ENCODE results near the gene MPP3.

GRCh38 chr17:43823350-43824084 lies 9.4 kb downstream of the MPP3 start:
- TF ChIP-seq, protein P1, sequence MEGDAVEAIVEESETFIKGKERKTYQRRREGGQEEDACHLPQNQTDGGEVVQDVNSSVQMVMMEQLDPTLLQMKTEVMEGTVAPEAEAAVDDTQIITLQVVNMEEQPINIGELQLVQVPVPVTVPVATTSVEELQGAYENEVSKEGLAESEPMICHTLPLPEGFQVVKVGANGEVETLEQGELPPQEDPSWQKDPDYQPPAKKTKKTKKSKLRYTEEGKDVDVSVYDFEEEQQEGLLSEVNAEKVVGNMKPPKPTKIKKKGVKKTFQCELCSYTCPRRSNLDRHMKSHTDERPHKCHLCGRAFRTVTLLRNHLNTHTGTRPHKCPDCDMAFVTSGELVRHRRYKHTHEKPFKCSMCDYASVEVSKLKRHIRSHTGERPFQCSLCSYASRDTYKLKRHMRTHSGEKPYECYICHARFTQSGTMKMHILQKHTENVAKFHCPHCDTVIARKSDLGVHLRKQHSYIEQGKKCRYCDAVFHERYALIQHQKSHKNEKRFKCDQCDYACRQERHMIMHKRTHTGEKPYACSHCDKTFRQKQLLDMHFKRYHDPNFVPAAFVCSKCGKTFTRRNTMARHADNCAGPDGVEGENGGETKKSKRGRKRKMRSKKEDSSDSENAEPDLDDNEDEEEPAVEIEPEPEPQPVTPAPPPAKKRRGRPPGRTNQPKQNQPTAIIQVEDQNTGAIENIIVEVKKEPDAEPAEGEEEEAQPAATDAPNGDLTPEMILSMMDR (optimal IDR thresholded peaks at IDR 0.05 in 1 of 3, IDR thresholded peaks at IDR 0.05 in 1 of 3, conservative IDR thresholded peaks at IDR 0.05 in 1 of 3; ENCODE audit: extremely low read depth in 1 of 3, insufficient read depth in 2 of 3, low read length in 3 of 3): no peak
- TF ChIP-seq EZH2 (IDR thresholded peaks at IDR 0.05; ENCODE audit: low read length): no peak

Data from keratinocyte (primary cell).